PFSK-1 (cell line): ENCODE data around the gene ABCC6.

Source experiments
- FOXP2 ChIP-seq: optimal IDR thresholded peaks from 2 replicates; pipeline ENCODE3; 2011; ENCODE audit warnings: borderline replicate concordance, control low read depth, inconsistent platforms; ENCODE audit not compliant: insufficient read depth; ENCODE audit errors: extremely low read length, extremely low read depth
- POLR2AphosphoS5 ChIP-seq: IDR thresholded peaks from 2 replicates; pipeline ENCODE4 v1.6.1; 2012; ENCODE audit warnings: low read depth, mild to moderate bottlenecking, control low read depth, low read length, moderate library complexity
- REST ChIP-seq, 2 experiments: IDR thresholded peaks; 2 replicates each; pipeline versions ENCODE4 v1.6.1 to v1.8.0; 2011 to 2012; ENCODE audit warnings: low read depth in 2 of 2, low read length in 2 of 2, control low read depth in 1 of 2, inconsistent platforms in 1 of 2, mild to moderate bottlenecking in 1 of 2, moderate library complexity in 1 of 2; ENCODE audit not compliant: insufficient read depth in 1 of 2
- SIN3A ChIP-seq: IDR thresholded peaks from 2 replicates; pipeline ENCODE4 v1.6.1; 2012; ENCODE audit warnings: mild to moderate bottlenecking, low read length, moderate library complexity, borderline replicate concordance; ENCODE audit not compliant: insufficient read depth
- TAF1 ChIP-seq: IDR thresholded peaks from 2 replicates; pipeline ENCODE4 v1.6.1; 2012; ENCODE audit warnings: low read length, control low read depth, borderline replicate concordance; ENCODE audit not compliant: insufficient read depth

Gene ABCC6

DNA sequence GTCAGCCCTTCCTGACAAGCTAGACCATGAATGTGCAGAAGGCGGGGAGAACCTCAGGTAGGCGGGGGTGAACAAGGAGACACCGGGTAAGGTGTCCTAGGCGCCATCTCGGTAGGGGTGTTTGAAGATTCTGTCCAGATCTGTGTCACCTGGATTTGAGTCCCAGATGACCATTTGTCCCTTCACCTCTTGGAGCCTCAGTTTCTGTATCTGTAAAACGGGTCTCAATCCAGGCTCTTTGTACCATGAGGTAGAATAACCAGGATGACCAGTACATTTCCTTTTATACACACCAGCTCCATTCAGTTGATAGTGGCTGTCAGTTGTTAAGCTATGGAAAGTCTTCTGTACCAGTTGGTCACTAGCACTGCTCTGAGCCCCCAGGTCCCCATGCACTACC is 86.7 kb downstream of the ABCC6 start:
- TF ChIP-seq SIN3A (no peak), TAF1 (no peak), REST (IDR thresholded peaks at IDR 0.05; ENCODE audit: insufficient read depth in 1 of 2, low read depth in 2 of 2, low read length in 2 of 2) (no peak), POLR2AphosphoS5 (no peak), FOXP2 (no peak)

DNA sequence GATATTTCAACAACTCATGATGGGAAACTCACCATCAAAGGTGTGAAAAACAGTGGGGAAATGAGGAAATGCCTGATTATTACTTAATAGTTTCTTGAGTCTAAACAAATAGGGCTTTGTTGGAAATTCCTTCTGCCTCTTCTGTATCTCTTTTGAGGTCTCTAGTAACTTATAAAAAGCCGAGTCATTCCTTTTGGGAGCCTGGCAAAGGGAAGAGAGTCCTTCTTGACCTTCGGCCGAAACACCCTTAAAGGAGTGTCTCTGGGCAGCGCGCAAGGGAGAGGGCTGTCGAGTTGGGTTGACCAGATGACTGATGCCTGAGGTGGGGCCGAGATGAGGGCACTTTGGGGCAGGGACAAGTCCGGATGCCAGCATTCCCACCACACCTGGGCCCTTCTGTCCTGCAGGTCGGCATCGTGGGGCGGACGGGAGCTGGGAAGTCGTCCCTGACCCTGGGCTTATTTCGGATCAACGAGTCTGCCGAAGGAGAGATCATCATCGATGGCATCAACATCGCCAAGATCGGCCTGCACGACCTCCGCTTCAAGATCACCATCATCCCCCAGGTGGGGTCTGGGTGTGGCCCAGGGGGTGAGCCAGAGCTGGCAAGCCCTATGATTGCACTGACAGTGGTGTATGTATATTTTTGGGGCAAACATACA is 89.2 kb downstream of the ABCC6 start:
- TF ChIP-seq TAF1, result no peak

DNA sequence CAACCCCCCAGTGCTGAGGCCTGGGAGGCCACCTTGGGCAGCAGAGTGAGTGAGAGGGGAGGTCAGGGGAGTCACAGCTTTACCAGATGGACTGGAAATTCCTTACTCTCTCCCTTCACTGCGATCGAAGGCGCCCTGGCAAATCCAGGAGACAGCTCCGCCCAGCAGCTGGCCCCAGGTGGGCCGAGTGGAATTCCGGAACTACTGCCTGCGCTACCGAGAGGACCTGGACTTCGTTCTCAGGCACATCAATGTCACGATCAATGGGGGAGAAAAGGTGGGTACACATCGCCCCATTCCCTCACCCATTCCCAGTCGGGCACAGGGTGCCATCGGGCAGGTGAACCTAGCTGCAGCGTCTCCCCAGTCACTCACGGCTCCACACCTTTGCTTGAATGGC is 91.6 kb downstream of the ABCC6 start:
- TF ChIP-seq FOXP2 (no peak), REST (IDR thresholded peaks at IDR 0.05; ENCODE audit: insufficient read depth in 1 of 2, low read depth in 2 of 2, low read length in 2 of 2) (no peak), TAF1 (no peak), SIN3A (no peak), POLR2AphosphoS5 (no peak)

GRCh38 chr16:16131204-16131603 is 92.1 kb downstream of the ABCC6 start:
- no peak for TF ChIP-seq FOXP2
- no peak for TF ChIP-seq SIN3A
- no peak for TF ChIP-seq POLR2AphosphoS5
- no peak for TF ChIP-seq REST (IDR thresholded peaks at IDR 0.05; ENCODE audit: insufficient read depth in 1 of 2, low read depth in 2 of 2, low read length in 2 of 2)
- no peak for TF ChIP-seq TAF1

GRCh38 chr16:16127469-16128116 is 95.7 kb downstream of the ABCC6 start:
- TF ChIP-seq FOXP2, result no peak
- no peak for TF ChIP-seq TAF1
- TF ChIP-seq SIN3A, result no peak
- TF ChIP-seq REST (IDR thresholded peaks at IDR 0.05; ENCODE audit: insufficient read depth in 1 of 2, low read depth in 2 of 2, low read length in 2 of 2), result no peak
- TF ChIP-seq POLR2AphosphoS5, result no peak
